Activated B cell treated with CpG ODN at 0.5 μM for 24 hours (primary cell): ENCODE measurements around the gene TFCP2L1. TPM values are rescaled to one million over a fixed set of nuclear protein-coding genes. Genes with fewer than 3 reads are reported as not detected.

ENCODE experiments used
- ATAC-seq: fragments of 200-7000 bp; cut with Tn5 transposase; one replicate; pipeline ENCODE4 v1.10.0; 2021; ENCODE audit warnings: low read depth, mild to moderate bottlenecking, moderate library complexity
- CTCF ChIA-PET: fragments of 350-600 bp; sonication (Branson Sonifier 250); formaldehyde crosslinking; loops from one replicate; lab custom pipeline; 2021; ENCODE audit warnings: antibody characterized with exemption; lab: Charles Lee
- POLR2A ChIA-PET: fragments of 350-600 bp; sonication (Branson Sonifier 250); formaldehyde crosslinking; loops from one replicate; lab custom pipeline; 2021; ENCODE audit warnings: antibody characterized with exemption; lab: Charles Lee
- DNase-seq: peaks from one replicate; pipeline ENCODE4 v3.0.0; 2022
- H3K27ac Mint-ChIP-seq: one replicate; pipeline ENCODE4 v1.8.0; 2020; ENCODE audit warnings: mixed read lengths
- H3K27me3 Mint-ChIP-seq: one replicate; pipeline ENCODE4 v1.8.0; 2021; ENCODE audit warnings: mixed read lengths
- H3K36me3 Mint-ChIP-seq: one replicate; pipeline ENCODE4 v1.8.0; 2021; ENCODE audit warnings: low read depth, mixed read lengths
- H3K4me1 Mint-ChIP-seq: one replicate; pipeline ENCODE4 v1.8.0; 2021; ENCODE audit warnings: mixed read lengths
- H3K4me3 Mint-ChIP-seq: one replicate; pipeline ENCODE4 v1.8.0; 2020; ENCODE audit warnings: mild to moderate bottlenecking, mixed read lengths
- H3K9me3 Mint-ChIP-seq: one replicate; pipeline ENCODE4 v1.8.0; 2020; ENCODE audit warnings: mixed read lengths
- CTCF ChIP-seq: fragments of 200-600 bp; IDR thresholded peaks from one replicate; pipeline ENCODE4 v1.8.0; 2022; ENCODE audit warnings: antibody characterized with exemption, mild to moderate bottlenecking
- intact Hi-C: fragments of 100-400 bp; cut with micrococcal nuclease; formaldehyde crosslinking; loops from one replicate; pipeline ENCODE4 v1.15.1; 2024
- total RNA-seq: library from RNA; stranded (reverse); gene quantifications from 2 replicates; pipeline ENCODE4 v1.2.3, GENCODE V29; 2022

Gene TFCP2L1
- total RNA-seq, 1 donor from 2014 or later, result 0.13 TPM

GRCh38 chr2:121186261-121186660 is 98.7 kb downstream of the TFCP2L1 start:
- no peak for ATAC-seq

GRCh38 chr2:121185571-121186074 is 99.4 kb downstream of the TFCP2L1 start:
- no peak for ATAC-seq
- CTCF ChIA-PET, result no interaction called here

More at GRCh38 chr2:121186261-121186660, 98.7 kb downstream of the TFCP2L1 start:
- TF ChIP-seq CTCF, result no peak
- no peaks in the 10 kb centered on the region for H3K36me3 Mint-ChIP-seq
- H3K4me3 Mint-ChIP-seq, result no peak overlapping the region
- H3K9me3 Mint-ChIP-seq, result no peaks in the 10 kb centered on the region
- H3K27ac Mint-ChIP-seq, result no peak overlapping the region
- POLR2A ChIA-PET, result no interaction called here
- intact Hi-C loops, result no loop called here
- no peaks in the 10 kb centered on the region for H3K27me3 Mint-ChIP-seq
- CTCF ChIA-PET, result no interaction called here
- no peak for DNase-seq
- no peaks in the 10 kb centered on the region for H3K4me1 Mint-ChIP-seq

GRCh38 chr2:121185111-121185510 is 99.9 kb downstream of the TFCP2L1 start:
- H3K36me3 Mint-ChIP-seq, result no peaks in the 10 kb centered on the region
- H3K4me1 Mint-ChIP-seq, result no peaks in the 10 kb centered on the region
- DNase-seq, result no peak
- no peaks in the 10 kb centered on the region for H3K27me3 Mint-ChIP-seq
- no peak overlapping the region for H3K4me3 Mint-ChIP-seq
- ATAC-seq, result no peak
- H3K27ac Mint-ChIP-seq, result no peak overlapping the region
- ChIA-PET CTCF (no interaction called here), POLR2A (no interaction called here)
- intact Hi-C loops, result no loop called here
- no peaks in the 10 kb centered on the region for H3K9me3 Mint-ChIP-seq
- no peak for TF ChIP-seq CTCF

More at GRCh38 chr2:121185571-121186074, 99.4 kb downstream of the TFCP2L1 start:
- Mint-ChIP-seq H3K4me1 (no peaks in the 10 kb centered on the region), H3K9me3 (no peaks in the 10 kb centered on the region), H3K27me3 (no peaks in the 10 kb centered on the region), H3K36me3 (no peaks in the 10 kb centered on the region), H3K4me3 (no peak overlapping the region), H3K27ac (no peak overlapping the region)
- no peak for DNase-seq
- intact Hi-C loops, result no loop called here
- TF ChIP-seq CTCF, result no peak
- POLR2A ChIA-PET, result no interaction called here

GRCh38 chr2:121184248-121184862 is 100.6 kb downstream of the TFCP2L1 start:
- Mint-ChIP-seq H3K4me1 (no peaks in the 10 kb centered on the region), H3K36me3 (no peaks in the 10 kb centered on the region), H3K27me3 (no peaks in the 10 kb centered on the region), H3K27ac (no peak overlapping the region), H3K9me3 (no peaks in the 10 kb centered on the region), H3K4me3 (no peak overlapping the region)
- no peak for ATAC-seq
- DNase-seq, result no peak
- TF ChIP-seq CTCF, result no peak
- ChIA-PET CTCF (no interaction called here), POLR2A (no interaction called here)
- intact Hi-C loops, result no loop called here

GRCh38 chr2:121182520-121182919 is 102.5 kb downstream of the TFCP2L1 start:
- ChIA-PET CTCF (no interaction called here), POLR2A (no interaction called here)
- Mint-ChIP-seq H3K27me3 (peaks cover 3% of the 10 kb centered on the region), H3K36me3 (no peaks in the 10 kb centered on the region), H3K4me3 (no peak overlapping the region), H3K27ac (no peak overlapping the region), H3K4me1 (no peaks in the 10 kb centered on the region), H3K9me3 (no peaks in the 10 kb centered on the region)
- no peak for TF ChIP-seq CTCF
- intact Hi-C loops, result no loop called here
- ATAC-seq (no peak), DNase-seq (no peak)
